Measurements from ENCODE around the gene SH3BGR. TPM values are rescaled to one million over a fixed set of nuclear protein-coding genes. Genes with fewer than 3 reads are reported as not detected.
"Not testable (repeated sequence)": the region's sequence is repeated elsewhere in the genome, so short reads cannot be mapped to it uniquely, and the experiment has no call there.

Gene SH3BGR
- total RNA-seq, 1 donor: 0.27 TPM

GRCh38 chr21:39538453-39539042, 86.8 kb downstream of the SH3BGR start:
- no peak for DNase-seq (ENCODE audit: low read depth in 2 of 3, low spot score in 2 of 3)

DNA sequence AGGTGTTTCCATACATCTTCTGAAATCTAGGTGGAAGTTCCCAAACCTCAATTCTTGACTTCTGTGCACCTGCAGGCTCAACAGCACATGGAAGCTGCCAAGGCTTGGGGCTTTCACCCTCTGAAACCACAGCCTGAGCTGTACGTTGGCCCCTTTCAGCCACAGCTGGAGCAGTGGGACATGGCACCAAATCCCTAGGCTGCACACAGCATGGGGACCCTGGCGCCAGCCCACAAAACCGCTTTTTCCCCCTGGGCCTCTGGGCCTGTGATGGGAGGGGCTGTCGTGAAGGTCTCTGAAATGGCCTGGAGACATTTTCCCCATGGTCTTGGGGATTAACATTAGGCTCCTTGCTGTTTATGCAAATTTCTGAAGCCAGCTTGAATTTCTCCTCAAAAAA, 88.6 kb downstream of the SH3BGR start:
- DNase-seq (ENCODE audit: low read depth in 2 of 3, low spot score in 2 of 3): not testable (repeated sequence)

GRCh38 chr21:39542736-39543135, 91.0 kb downstream of the SH3BGR start:
- DNase-seq (ENCODE audit: low read depth in 2 of 3, low spot score in 2 of 3): no peak

GRCh38 chr21:39546522-39546921, 94.8 kb downstream of the SH3BGR start:
- DNase-seq (ENCODE audit: low read depth in 2 of 3, low spot score in 2 of 3): no peak

- no peak for DNase-seq (ENCODE audit: low read depth in 2 of 3, low spot score in 2 of 3)
These were observed 101.1 kb downstream of the SH3BGR start for GRCh38 chr21:39552856-39553255.

DNA sequence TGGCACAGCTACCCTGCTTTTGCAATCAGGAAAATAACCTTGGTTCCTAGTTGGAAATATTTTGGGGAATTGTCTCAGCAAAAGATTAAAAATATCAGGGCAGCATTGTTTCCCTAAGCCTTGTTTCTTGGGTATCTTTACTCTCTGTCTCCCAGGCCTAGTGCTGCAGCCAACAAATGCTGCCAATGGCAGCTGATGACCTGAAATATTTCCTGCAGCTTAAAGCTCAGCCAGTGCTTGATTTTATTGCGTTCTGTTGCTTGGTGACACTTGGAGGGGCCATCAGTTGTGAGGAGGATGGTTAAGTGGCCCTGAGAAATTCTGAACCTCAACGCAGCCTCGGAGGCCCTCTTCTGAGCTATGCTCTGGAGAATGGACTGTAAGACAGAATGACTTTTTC, 101.6 kb downstream of the SH3BGR start:
- DNase-seq (ENCODE audit: low read depth in 2 of 3, low spot score in 2 of 3): no peak

- DNase-seq (ENCODE audit: low read depth in 2 of 3, low spot score in 2 of 3): no peak
These were observed 104.3 kb downstream of the SH3BGR start for GRCh38 chr21:39555911-39556590.

DNA sequence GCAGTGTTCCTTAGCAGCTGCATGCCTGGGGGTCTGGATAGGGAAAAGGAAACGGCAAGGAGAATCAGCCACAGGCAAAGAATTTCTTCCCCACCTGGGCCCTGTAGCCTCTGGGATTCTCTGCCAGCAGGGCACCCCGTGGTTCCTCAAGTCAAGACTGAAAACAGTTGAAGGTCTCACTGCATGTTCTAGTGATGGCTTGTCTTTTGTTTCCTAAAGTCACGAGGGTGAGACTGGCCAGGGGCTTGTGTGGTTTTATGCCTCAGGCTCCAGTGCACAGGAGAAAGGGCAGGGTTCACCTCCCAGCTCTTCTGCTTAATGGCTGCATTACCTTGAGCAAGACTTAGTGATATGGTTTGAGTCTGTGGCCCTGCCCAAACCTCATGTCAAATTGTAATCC, 107.7 kb downstream of the SH3BGR start:
- DNase-seq (ENCODE audit: low read depth in 2 of 3, low spot score in 2 of 3): no peak

- no peak for DNase-seq (ENCODE audit: low read depth in 2 of 3, low spot score in 2 of 3)
These were observed 109.4 kb downstream of the SH3BGR start for GRCh38 chr21:39561140-39561539.

DNA sequence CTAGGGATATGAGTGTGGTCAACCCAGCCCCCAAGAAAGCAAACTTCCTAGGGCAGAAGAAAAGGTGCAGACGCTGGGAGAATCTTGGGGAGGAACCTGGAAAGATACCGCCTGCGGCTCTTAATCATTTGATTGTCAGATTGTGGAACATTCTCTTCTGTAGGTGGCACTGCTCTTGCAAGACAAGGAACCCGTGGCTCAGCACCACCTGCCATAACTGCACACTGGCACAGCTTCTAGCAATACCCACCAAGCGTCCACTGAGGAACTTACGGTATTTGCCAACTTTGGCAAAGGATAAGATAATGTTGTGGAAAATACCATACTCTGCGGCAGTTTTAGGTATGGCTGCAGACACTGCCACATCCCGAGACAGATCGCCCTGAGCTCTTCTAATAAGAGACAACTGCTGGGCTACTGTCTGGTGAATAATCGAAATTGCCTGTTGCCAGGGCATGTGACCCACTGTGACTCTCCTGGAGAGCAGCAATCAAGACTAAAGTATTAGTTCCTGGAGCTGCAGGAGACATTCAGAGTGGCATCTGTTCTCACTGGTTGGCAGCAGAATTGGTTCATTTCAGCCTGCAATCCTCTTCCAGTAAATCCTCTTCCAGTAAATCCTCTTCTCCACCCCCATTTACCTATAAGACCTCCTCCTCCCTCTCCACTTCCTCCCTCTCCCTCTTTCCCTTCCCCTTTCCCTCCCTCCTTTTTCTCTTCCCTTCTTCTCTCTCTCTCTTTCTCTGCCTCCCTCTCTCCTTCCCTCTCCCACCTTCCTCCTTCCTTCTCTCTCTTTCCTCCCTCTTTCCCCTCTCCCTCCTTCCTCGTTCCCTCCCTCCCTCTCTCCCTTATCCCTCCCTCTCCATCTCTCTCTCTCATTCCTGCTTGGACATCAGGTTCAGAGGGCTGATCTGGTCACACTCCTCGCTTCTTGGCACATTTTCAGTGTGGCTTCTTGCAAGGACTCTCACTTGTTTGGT, 111.3 kb downstream of the SH3BGR start:
- no peak for DNase-seq (ENCODE audit: low read depth in 2 of 3, low spot score in 2 of 3)

- DNase-seq (ENCODE audit: low read depth in 2 of 3, low spot score in 2 of 3): no peak
These were observed 112.4 kb downstream of the SH3BGR start for GRCh38 chr21:39564200-39564599.

Small RNAs within 50 kb of the gene (small RNA-seq; reads per million reads assigned to genes)
- not detected for gene MIR6508

Other genes starting within 250 kb of the SH3BGR start
- gene BRWD1, start 138.3 kb upstream of the SH3BGR start, total RNA-seq: 46.6 TPM
- 76.2 TPM for gene HMGN1, start 102.9 kb upstream of the SH3BGR start, total RNA-seq
- 0.27 TPM for gene LCA5L, start 6.2 kb upstream of the SH3BGR start, total RNA-seq
- gene B3GALT5, start 161.0 kb downstream of the SH3BGR start, total RNA-seq: under 0.01 TPM